ENCODE data around the gene TREML1.

DNA sequence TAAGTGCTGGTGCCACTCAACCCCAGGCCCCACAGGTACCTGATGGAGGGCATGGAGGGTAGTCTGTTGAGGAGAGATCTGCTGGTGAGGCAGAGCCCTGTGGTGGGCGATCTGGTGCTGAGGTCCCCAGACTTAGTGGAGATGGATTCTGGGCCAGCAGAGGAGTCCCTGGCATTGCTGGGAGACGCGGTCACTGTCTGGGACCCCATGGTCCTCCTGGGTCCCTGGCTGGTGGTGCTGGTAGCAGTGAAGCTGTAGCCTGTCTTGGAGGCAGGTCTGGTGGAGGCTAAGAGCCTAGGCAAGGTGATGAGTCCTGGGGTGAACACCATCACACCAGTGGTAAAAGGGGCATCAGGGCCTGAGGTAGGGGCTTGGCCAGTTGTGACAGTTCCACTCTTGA is 40.2 kb upstream of the TREML1 start:
- TF ChIP-seq, protein P1, sequence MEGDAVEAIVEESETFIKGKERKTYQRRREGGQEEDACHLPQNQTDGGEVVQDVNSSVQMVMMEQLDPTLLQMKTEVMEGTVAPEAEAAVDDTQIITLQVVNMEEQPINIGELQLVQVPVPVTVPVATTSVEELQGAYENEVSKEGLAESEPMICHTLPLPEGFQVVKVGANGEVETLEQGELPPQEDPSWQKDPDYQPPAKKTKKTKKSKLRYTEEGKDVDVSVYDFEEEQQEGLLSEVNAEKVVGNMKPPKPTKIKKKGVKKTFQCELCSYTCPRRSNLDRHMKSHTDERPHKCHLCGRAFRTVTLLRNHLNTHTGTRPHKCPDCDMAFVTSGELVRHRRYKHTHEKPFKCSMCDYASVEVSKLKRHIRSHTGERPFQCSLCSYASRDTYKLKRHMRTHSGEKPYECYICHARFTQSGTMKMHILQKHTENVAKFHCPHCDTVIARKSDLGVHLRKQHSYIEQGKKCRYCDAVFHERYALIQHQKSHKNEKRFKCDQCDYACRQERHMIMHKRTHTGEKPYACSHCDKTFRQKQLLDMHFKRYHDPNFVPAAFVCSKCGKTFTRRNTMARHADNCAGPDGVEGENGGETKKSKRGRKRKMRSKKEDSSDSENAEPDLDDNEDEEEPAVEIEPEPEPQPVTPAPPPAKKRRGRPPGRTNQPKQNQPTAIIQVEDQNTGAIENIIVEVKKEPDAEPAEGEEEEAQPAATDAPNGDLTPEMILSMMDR (conservative IDR thresholded peaks at IDR 0.05): no peak
- no peak for TF ChIP-seq ZFX (IDR thresholded peaks at IDR 0.05)
